LNCaP clone FGC (cell line): ENCODE data around the gene MRPL14.

ENCODE experiments used
- DNase-seq: peaks from one replicate; pipeline ENCODE4 v3.0.0-alpha.2; 2011; ENCODE audit warnings: low read depth
- H3K4me3 ChIP-seq: 2 replicates; pipeline ENCODE4 v1.5.1; 2011; ENCODE audit warnings: mild to moderate bottlenecking, low read depth, low read length, control low read depth
- TF ChIP-seq, protein P1 (sequence below): IDR thresholded peaks from 2 replicates; pipeline ENCODE4 v1.5.1; 2012; ENCODE audit warnings: mild to moderate bottlenecking; ENCODE audit not compliant: control insufficient read depth, insufficient read depth; ENCODE audit errors: extremely low read depth

Gene MRPL14

DNA sequence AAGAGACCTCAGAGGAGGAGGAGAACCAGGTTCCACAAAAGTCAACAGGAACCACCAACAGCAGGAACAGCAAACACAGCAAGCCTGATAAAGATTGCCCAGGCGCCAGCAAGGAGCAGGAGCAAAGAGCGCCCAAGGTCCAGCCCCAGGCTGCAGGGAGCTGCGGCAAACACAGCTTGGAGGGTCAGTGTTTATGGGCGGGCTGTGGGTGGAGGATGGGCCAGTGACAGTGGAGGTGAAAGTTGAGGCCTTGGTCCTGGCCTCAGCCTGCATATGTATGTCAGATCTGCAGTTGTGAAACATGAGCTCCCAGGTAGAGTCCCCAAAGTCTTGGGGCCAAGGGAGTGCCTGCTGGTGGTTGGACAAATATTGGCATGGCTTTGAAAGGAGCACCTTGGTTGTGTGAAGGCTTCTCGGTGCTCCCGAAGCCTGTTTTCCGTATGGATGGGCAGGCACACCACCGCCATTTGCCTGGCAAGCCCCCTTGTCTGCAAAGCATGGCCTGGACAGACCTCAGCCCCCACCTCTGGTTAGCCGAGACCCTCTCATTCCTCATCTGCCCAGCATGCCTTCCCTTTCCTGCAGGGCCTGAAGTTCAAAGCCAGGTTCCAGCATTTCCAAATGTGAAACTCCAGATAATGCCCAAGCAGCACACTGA, 29.4 kb upstream of the MRPL14 start:
- peak; percentile 50 for DNase-seq
- TF ChIP-seq, protein P1, sequence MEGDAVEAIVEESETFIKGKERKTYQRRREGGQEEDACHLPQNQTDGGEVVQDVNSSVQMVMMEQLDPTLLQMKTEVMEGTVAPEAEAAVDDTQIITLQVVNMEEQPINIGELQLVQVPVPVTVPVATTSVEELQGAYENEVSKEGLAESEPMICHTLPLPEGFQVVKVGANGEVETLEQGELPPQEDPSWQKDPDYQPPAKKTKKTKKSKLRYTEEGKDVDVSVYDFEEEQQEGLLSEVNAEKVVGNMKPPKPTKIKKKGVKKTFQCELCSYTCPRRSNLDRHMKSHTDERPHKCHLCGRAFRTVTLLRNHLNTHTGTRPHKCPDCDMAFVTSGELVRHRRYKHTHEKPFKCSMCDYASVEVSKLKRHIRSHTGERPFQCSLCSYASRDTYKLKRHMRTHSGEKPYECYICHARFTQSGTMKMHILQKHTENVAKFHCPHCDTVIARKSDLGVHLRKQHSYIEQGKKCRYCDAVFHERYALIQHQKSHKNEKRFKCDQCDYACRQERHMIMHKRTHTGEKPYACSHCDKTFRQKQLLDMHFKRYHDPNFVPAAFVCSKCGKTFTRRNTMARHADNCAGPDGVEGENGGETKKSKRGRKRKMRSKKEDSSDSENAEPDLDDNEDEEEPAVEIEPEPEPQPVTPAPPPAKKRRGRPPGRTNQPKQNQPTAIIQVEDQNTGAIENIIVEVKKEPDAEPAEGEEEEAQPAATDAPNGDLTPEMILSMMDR, result no peak
- no peak overlapping the region for H3K4me3 ChIP-seq

DNA sequence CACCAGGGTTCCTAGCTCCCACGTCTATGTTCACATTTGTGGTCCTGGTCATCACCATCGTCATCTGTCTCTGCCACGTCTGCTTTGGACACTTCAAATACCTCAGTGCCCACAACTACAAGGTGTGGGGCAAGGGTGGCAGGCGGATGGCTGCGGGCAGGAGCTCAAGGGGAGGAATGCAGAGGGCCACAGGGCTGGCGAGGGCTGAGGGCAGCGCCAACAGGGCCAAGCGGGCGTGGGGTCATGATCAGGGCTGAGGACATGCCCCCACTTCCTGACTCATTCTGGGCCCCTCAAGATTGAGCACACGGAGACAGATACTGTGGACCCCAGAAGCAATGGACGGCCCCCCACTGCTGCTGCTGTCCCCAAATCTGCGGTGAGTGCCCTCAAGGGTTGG, 26.8 kb upstream of the MRPL14 start:
- TF ChIP-seq, protein P1, result no peak
- no peak overlapping the region for H3K4me3 ChIP-seq

DNA sequence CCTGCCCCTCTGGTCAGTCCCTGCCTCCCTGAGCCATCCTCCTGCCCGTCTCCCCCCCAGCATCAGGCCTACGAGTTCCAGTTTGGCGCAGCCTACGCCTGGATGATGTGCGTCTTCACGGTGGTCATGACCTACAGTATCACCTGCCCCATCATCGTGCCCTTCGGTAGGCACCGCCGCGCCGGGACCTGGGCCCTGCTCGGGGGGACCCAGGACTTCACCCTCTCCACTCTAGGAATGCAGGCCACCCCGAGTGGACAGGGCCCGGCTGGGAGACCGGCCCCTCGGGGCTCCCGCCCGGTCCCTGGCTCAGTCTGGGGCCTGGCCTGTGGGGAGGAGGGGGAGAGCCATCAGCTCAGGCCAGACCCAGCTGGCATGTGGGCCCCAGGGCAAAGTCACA, 25.3 kb upstream of the MRPL14 start:
- TF ChIP-seq, protein P1, result no peak
- no peak overlapping the region for H3K4me3 ChIP-seq
- DNase-seq, result no peak

More for the DNA sequence above, 26.8 kb upstream of the MRPL14 start:
- no peak for DNase-seq

DNA sequence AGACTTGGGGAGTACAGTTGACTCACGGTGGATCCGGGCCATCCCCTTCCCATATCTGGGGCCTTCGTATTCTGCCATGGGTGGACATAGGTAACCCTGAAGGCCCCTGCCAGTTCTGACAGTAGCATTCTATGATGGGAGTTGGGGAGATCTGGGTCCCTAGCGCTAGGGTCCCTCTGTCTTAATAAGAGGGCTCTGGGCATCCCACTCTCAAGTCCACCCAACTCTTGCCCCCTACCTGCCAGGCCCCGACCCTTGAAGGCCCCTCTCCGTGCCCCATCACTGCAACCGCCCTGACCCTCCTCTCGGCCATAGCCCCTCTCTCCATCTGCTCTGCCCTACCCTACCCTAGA, 24.8 kb upstream of the MRPL14 start:
- no peak for DNase-seq
- TF ChIP-seq, protein P1, result no peak
- no peak overlapping the region for H3K4me3 ChIP-seq

DNA sequence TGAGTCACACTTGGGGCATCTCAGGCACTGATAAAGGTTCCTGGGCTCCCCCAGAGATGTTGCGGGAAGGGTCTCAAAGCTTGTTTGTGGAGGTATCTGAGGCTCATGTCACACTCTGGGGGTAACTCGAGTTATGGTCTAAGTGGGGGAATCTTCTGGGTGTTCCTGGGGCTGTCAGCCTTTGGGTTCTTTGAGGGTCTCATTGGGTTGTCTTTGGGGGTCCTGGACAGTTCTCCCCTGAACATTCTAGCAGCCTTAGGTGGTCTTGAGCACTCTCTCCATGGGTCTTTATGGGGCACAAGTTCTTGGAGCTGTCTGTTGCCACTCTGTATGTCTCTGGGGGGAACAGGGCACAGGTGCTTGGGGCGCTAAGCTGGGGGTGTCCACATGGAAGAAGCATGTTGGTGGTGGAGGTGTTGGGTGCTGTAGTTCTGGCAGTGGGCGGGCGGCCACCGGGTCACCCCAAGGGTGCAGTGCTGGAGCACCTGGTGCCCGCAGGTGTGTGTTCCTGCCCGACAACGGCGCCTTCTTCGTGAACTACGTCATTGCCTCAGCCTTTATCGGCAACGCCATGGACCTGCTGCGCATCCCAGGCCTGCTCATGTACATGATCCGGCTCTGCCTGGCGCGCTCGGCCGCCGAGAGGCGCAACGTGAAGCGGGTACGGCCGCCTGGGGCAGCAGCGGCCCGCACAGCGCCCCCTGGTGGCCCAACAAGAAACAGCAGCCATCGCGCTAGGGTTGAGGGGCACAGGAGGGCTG, 24.3 kb upstream of the MRPL14 start:
- no peak for DNase-seq
- H3K4me3 ChIP-seq, result no peak overlapping the region
- TF ChIP-seq, protein P1, result peak; percentile 95

DNA sequence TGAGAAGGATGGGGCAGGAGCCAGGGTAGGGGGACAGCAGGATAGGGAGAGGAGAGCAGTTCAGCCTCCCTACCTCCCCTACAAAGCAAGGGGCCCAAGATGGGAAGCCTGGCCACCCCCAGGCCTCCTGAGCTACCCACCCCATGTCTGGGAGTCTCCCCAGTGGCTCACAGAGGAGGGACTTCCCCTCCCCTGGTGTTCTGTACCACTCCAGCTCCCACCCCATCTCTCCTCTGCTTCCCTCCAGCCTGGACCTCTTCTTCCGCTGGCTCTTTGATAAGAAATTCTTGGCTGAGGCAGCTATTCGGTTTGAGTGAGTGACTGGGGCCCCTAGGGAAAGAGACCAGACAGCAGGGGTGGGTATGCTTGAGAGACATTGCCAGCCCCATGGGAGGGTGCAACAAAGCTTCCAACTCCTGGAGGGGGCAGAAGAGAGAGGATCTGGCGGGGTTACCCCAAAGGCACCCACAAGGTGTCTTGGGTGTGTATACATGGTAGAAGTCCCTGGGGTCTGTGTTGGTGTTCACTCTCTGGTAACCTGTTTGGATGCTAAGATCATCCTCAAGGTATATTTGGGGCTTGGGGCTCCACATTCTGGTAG, 23.2 kb upstream of the MRPL14 start:
- TF ChIP-seq, protein P1, result no peak
- no peak for DNase-seq

More for the DNA sequence above, 23.2 kb upstream of the MRPL14 start:
- H3K4me3 ChIP-seq, result no peak overlapping the region
